Measurements from ENCODE around the gene CES4A.
"Not testable (repeated sequence)": the region's sequence is repeated elsewhere in the genome, so short reads cannot be mapped to it uniquely, and the experiment has no call there.

The CES4A gene

DNA sequence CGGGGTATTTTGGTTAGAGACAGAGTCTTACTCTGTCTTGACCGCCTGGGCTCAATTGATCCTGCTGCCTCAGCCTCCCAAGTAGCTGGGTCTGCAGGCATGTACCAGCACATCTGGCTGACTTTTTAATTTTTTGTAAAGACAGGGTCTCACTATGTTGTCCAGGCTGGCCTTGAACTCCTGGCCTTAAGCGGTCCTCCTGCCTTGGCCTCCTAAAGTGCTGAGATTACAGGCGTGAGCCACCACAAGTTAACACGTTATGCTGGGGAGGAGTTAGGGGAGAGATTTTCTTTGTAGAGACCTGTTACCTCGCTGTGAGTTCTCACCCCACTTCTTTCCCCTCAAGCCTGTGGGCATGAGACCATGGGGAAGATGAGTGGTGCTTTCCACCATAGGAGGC, 1.8 kb upstream of the CES4A start:
- H3K9me3 Mint-ChIP-seq: no peaks in the 10 kb centered on the region
- no peaks in the 10 kb centered on the region for H3K36me3 Mint-ChIP-seq (ENCODE audit: low read depth)
- H3K27me3 Mint-ChIP-seq (ENCODE audit: low read depth, poor library complexity): peaks cover 34% of the 10 kb centered on the region
- no peak for DNase-seq
- no peak overlapping the region for H3K27ac Mint-ChIP-seq
- H3K4me3 Mint-ChIP-seq: no peak overlapping the region
- H3K4me1 Mint-ChIP-seq: peaks cover 14% of the 10 kb centered on the region
- TF ChIP-seq, protein P1, sequence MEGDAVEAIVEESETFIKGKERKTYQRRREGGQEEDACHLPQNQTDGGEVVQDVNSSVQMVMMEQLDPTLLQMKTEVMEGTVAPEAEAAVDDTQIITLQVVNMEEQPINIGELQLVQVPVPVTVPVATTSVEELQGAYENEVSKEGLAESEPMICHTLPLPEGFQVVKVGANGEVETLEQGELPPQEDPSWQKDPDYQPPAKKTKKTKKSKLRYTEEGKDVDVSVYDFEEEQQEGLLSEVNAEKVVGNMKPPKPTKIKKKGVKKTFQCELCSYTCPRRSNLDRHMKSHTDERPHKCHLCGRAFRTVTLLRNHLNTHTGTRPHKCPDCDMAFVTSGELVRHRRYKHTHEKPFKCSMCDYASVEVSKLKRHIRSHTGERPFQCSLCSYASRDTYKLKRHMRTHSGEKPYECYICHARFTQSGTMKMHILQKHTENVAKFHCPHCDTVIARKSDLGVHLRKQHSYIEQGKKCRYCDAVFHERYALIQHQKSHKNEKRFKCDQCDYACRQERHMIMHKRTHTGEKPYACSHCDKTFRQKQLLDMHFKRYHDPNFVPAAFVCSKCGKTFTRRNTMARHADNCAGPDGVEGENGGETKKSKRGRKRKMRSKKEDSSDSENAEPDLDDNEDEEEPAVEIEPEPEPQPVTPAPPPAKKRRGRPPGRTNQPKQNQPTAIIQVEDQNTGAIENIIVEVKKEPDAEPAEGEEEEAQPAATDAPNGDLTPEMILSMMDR (IDR thresholded peaks at IDR 0.05): no peak

DNA sequence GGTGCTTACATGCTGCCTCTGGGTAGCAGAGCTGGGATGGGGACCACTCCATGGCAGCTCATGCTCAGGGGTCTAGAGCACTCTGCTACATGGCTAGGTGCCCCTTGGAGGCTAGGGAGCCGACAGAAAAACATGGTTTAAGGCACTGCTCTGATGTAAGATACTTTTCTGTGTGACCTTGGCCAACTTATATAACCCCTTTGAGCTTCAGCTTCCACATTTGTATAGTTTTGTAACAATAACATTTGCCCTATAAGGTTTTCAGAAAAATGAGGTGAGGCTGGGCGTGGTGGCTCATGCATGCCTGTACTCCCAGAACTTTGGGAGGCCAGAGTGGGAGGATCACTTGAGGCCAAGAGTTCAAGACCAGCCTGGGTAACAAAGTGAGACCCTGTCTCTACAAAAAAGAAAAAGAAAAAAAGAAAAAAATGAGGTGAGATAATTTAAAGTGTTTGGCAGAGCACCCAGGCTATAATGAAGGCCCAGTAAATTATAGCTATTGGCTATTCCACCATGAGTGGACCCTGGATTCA, 3.2 kb downstream of the CES4A start:
- Mint-ChIP-seq H3K4me1 (peaks cover 14% of the 10 kb centered on the region), H3K4me3 (no peak overlapping the region), H3K27me3 (ENCODE audit: low read depth, poor library complexity) (peaks cover 42% of the 10 kb centered on the region), H3K27ac (no peak overlapping the region), H3K36me3 (ENCODE audit: low read depth) (no peaks in the 10 kb centered on the region), H3K9me3 (no peaks in the 10 kb centered on the region)
- TF ChIP-seq, protein P1 (IDR thresholded peaks at IDR 0.05): no peak
- no peak for DNase-seq

DNA sequence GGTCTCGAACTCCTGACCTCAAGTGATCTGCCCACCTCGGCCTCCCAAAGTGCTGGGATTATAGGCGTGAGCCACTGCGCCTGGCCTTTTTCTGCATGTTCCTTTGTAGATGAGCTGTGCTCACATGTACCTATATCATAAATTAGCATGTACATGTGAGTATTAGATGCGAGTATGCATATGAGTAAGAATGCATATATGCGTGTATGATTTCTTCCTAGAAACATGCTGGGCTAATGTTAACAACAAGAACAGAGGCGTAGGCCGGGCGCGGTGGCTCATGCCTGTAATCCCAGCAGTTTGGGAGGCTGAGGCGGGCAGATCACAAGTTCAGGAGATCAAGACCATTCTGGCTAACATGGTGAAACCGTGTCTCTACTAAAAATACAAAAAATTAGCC, 5.2 kb downstream of the CES4A start:
- H3K27ac Mint-ChIP-seq; DNase-seq; H3K4me3 Mint-ChIP-seq; H3K36me3 Mint-ChIP-seq (ENCODE audit: low read depth); H3K9me3 Mint-ChIP-seq: not testable (repeated sequence)
- H3K4me1 Mint-ChIP-seq: peaks cover 20% of the 10 kb centered on the region
- H3K27me3 Mint-ChIP-seq (ENCODE audit: low read depth, poor library complexity): peaks cover 52% of the 10 kb centered on the region

DNA sequence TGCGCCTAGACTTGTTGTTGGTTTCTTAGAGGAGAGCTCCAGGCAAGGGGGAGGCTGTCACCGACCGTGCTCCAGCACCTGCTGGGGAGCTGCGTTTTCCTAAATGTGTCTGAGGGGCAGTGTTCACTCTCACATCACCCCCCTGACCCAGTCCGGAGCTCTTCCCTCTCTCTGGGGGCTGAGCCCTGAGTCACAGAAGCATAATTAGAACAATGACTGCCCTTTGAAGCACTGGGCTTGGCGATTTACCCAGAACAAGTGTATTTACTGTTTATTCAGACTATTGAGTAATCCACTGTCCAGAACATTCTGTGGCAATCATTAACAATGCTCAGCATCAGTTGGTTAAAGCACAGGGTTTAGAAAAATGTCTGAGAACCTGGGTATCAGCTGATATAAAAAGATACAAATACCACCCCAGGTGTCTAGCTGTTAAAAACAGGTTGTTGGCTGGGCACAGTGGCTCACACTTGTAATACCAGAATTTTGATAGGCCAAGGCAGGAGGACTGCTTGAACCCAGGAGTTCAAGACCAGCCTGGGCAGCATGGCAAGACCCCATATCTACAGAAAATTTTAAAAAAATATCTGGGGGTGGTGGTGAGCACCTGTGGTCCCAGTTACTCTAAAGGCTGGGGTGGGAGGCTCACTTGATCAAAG, 8.1 kb downstream of the CES4A start:
- Mint-ChIP-seq H3K4me3 (no peak overlapping the region), H3K4me1 (peaks cover 19% of the 10 kb centered on the region)

DNA sequence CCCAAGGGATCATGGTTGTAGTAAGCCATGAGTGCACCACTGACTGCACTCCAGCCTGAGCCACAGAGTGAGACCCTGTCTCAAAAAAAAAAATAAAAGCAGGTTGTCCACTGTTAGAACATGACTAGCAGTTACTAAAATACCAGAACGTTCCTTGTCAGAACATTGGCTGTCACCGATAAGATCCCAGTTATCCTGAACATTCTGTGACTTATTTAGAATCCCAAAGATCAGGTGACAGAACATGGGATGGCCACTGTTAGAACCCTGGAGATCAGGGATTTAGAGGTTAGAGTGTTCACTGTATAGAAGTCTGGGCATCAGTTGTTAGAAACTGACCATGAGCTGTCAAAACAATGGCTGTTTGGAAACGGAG, 8.6 kb downstream of the CES4A start:
- DNase-seq: no peak
- TF ChIP-seq, protein P1 (IDR thresholded peaks at IDR 0.05): no peak
- H3K36me3 Mint-ChIP-seq (ENCODE audit: low read depth): no peaks in the 10 kb centered on the region

More for the DNA sequence above, 8.1 kb downstream of the CES4A start:
- TF ChIP-seq, protein P1 (IDR thresholded peaks at IDR 0.05): no peak
- no peak for DNase-seq
- Mint-ChIP-seq H3K36me3 (ENCODE audit: low read depth) (no peaks in the 10 kb centered on the region), H3K9me3 (no peaks in the 10 kb centered on the region), H3K27ac (no peak overlapping the region), H3K27me3 (ENCODE audit: low read depth, poor library complexity) (peaks cover 62% of the 10 kb centered on the region)

DNA sequence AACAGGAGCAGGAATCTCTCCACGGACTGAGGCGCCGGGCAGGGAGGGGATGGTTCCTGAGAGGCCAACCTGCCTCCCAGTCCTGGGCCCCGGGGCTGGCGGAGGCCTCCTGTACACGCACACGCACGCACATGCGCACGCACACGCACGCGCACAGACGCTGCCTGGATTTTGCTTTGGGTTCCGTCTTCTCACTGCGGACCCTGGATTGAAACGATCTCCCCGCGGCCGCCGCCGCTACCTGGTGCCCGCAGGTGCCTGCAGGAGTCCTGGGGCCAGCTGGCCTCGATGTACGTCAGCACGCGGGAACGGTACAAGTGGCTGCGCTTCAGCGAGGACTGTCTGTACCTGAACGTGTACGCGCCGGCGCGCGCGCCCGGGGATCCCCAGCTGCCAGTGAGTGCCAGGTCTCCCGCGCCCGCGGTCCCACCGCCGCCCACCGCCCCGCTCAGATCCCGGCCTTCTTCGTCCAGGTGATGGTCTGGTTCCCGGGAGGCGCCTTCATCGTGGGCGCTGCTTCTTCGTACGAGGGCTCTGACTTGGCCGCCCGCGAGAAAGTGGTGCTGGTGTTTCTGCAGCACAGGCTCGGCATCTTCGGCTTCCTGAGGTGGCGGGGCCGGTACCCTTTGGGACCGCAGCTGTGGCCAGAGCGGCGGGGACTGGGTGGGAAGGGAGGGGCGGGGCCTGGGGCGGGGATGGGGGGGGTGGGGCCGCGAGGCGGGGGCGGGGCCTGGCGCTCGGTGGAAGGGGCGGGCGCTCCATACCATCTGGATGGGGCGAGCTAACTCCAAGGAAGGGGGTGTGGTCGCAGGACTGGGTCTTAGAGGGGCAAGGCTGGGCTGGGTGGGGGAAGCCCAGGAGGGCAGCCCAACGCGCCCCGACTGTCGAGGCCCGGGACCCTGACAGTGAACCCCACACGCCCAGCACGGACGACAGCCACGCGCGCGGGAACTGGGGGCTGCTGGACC, 12.3 kb downstream of the CES4A start:
- Mint-ChIP-seq H3K4me3 (peak overlapping the region; percentile 79), H3K36me3 (ENCODE audit: low read depth) (no peaks in the 10 kb centered on the region), H3K4me1 (peaks cover 21% of the 10 kb centered on the region), H3K9me3 (no peaks in the 10 kb centered on the region), H3K27me3 (ENCODE audit: low read depth, poor library complexity) (peaks cover 95% of the 10 kb centered on the region), H3K27ac (no peak overlapping the region)
- peak; percentile 70 for DNase-seq
- TF ChIP-seq, protein P1 (IDR thresholded peaks at IDR 0.05): no peak

More for the DNA sequence above, 8.6 kb downstream of the CES4A start:
- Mint-ChIP-seq H3K9me3 (no peaks in the 10 kb centered on the region), H3K4me1 (peaks cover 19% of the 10 kb centered on the region), H3K27ac (no peak overlapping the region), H3K27me3 (ENCODE audit: low read depth, poor library complexity) (peaks cover 67% of the 10 kb centered on the region), H3K4me3 (no peak overlapping the region)
